Upper lobe of right lung (tissue), 1 donor: ENCODE data around the gene PIK3R6. TPM values are rescaled to one million over a fixed set of nuclear protein-coding genes. Genes with fewer than 3 reads are reported as not detected.
"Not testable (repeated sequence)": the region's sequence is repeated elsewhere in the genome, so short reads cannot be mapped to it uniquely, and the experiment has no call there.

Source experiments
- ATAC-seq: fragments of 200-7000 bp; cut with Tn5 transposase; one replicate; pipeline ENCODE4 v1.9.1; 2020; ENCODE audit warnings: mild to moderate bottlenecking, moderate library complexity
- DNase-seq: peaks from one replicate; pipeline ENCODE4 v3.0.0-alpha.2; 2020
- H3K27ac ChIP-seq: fragments of 200-600 bp; one replicate; pipeline ENCODE4 v1.8.0; 2022
- H3K27me3 ChIP-seq: fragments of 200-600 bp; one replicate; pipeline ENCODE4 v1.8.0; 2022; ENCODE audit warnings: mild to moderate bottlenecking
- H3K36me3 ChIP-seq: fragments of 200-600 bp; one replicate; pipeline ENCODE4 v1.8.0; 2022
- H3K4me1 ChIP-seq: fragments of 200-600 bp; one replicate; pipeline ENCODE4 v1.8.0; 2022
- H3K4me3 ChIP-seq: fragments of 200-600 bp; one replicate; pipeline ENCODE4 v1.8.0; 2022; ENCODE audit warnings: mild to moderate bottlenecking
- H3K9me3 ChIP-seq: fragments of 200-600 bp; one replicate; pipeline ENCODE4 v1.8.0; 2022
- intact Hi-C: fragments of 100-400 bp; cut with DNase I; formaldehyde crosslinking; loops from one replicate; pipeline ENCODE4 v1.11.0; 2022
- total RNA-seq: library from RNA; stranded (reverse); fragmentation: NEBNext Ultra II Directional; extraction: Animal tissue kit (Norgen Biotek cat#: 25700); gene quantifications from one replicate; pipeline ENCODE4 v1.2.1, GENCODE V29; 2021
- TF ChIP-seq, protein P1 (sequence below): fragments of 200-600 bp; IDR thresholded peaks from one replicate; pipeline ENCODE4 v1.8.0; 2022; ENCODE audit warnings: antibody characterized with exemption
- donor health status: DM: no; HTN: yes; CAD: no; lungs with severe emphysema.

PIK3R6 gene
- total RNA-seq, 1 donor from 2014 or later = 2.7 TPM

GRCh38 chr17:8859027-8859803 is 8.3 kb downstream of the PIK3R6 start:
- intact Hi-C loops = no loop called here
- no peaks in the 10 kb centered on the region for H3K4me1 ChIP-seq
- DNase-seq = peak; percentile 78
- TF ChIP-seq, protein P1, sequence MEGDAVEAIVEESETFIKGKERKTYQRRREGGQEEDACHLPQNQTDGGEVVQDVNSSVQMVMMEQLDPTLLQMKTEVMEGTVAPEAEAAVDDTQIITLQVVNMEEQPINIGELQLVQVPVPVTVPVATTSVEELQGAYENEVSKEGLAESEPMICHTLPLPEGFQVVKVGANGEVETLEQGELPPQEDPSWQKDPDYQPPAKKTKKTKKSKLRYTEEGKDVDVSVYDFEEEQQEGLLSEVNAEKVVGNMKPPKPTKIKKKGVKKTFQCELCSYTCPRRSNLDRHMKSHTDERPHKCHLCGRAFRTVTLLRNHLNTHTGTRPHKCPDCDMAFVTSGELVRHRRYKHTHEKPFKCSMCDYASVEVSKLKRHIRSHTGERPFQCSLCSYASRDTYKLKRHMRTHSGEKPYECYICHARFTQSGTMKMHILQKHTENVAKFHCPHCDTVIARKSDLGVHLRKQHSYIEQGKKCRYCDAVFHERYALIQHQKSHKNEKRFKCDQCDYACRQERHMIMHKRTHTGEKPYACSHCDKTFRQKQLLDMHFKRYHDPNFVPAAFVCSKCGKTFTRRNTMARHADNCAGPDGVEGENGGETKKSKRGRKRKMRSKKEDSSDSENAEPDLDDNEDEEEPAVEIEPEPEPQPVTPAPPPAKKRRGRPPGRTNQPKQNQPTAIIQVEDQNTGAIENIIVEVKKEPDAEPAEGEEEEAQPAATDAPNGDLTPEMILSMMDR = no peak
- H3K9me3 ChIP-seq = no peaks in the 10 kb centered on the region
- H3K36me3 ChIP-seq = no peaks in the 10 kb centered on the region
- H3K27me3 ChIP-seq = peaks cover 11% of the 10 kb centered on the region
- H3K4me3 ChIP-seq = no peak overlapping the region
- H3K27ac ChIP-seq = no peak overlapping the region
- peak; percentile 82 for ATAC-seq

GRCh38 chr17:8857919-8858318 is 9.6 kb downstream of the PIK3R6 start:
- Histone ChIP-seq H3K4me1 (no peaks in the 10 kb centered on the region), H3K9me3 (no peaks in the 10 kb centered on the region), H3K27ac (no peak overlapping the region), H3K36me3 (no peaks in the 10 kb centered on the region), H3K4me3 (no peak overlapping the region), H3K27me3 (peaks cover 11% of the 10 kb centered on the region)
- no peak for DNase-seq
- ATAC-seq = no peak
- TF ChIP-seq, protein P1 = no peak
- intact Hi-C loops = no loop called here

DNA sequence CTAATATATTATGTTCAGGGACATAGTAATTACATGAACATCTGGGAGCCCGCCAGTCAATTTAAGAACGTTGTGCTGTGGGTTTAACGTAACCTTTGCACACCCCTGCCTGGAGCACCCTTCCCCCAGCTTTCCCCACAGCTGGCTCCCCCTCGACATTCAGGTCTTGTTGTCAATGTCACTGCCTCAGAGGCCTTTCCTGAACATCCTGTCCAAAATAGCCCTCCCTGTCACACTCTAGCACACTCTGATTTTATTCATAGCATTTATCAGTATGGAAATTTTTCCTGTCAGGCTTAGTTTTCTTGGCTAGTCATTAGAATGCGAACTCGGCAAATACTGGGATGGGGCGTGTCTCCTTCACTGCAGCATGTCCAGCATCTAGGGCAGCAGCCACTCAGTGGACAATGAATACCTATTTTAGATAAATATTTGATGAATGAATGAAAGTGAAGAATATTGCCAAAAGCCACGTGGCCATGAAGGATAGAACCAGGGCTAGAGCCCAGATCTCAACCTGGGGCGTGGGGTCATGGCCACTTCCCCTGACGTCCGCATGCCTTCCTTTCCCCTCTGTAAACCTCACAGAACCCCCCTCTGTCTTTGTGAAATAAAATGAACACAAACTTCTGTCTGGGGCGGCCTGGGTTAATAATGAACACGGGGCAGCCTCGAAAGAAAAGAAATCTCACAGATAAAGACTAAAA is 10.5 kb downstream of the PIK3R6 start:
- no peak for DNase-seq
- Histone ChIP-seq H3K36me3 (no peaks in the 10 kb centered on the region), H3K4me1 (no peaks in the 10 kb centered on the region), H3K27me3 (peaks cover 14% of the 10 kb centered on the region), H3K4me3 (no peak overlapping the region), H3K27ac (no peak overlapping the region), H3K9me3 (no peaks in the 10 kb centered on the region)
- no peak for ATAC-seq
- TF ChIP-seq, protein P1 = no peak
- intact Hi-C loops = no loop called here

GRCh38 chr17:8856205-8856603 is 11.3 kb downstream of the PIK3R6 start:
- intact Hi-C loops, DNase-seq, H3K4me1 ChIP-seq, H3K36me3 ChIP-seq, H3K4me3 ChIP-seq, H3K27ac ChIP-seq, H3K9me3 ChIP-seq, ATAC-seq: not testable (repeated sequence)
- H3K27me3 ChIP-seq = peaks cover 16% of the 10 kb centered on the region

- DNase-seq = no peak
- no peak overlapping the region for H3K4me3 ChIP-seq
- intact Hi-C loops = no loop called here
- H3K4me1 ChIP-seq = no peaks in the 10 kb centered on the region
- H3K27me3 ChIP-seq = peaks cover 16% of the 10 kb centered on the region
- H3K27ac ChIP-seq = no peak overlapping the region
- H3K36me3 ChIP-seq = no peaks in the 10 kb centered on the region
- TF ChIP-seq, protein P1 = no peak
- no peaks in the 10 kb centered on the region for H3K9me3 ChIP-seq
- ATAC-seq = no peak
Measured at GRCh38 chr17:8855477-8856204, 11.8 kb downstream of the PIK3R6 start.

DNA sequence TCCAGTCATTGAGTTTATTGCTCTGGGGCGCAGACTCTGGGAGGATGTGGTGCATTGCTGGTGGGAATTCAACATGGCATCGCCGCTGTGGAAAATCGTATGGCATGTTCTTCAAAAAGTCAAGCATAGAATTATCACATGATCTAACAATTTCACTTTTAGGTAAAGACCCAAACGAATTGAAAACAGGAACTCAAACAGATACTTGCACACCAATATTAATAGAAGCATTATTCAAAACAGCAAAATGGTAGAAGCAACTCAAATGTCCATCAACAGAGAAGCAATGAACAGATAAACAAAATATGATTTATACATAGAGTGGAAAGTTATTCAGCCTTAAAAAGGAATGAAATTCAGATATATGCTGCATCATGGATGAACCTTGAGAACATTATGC is 15.9 kb downstream of the PIK3R6 start:
- TF ChIP-seq, protein P1 = no peak
- Histone ChIP-seq H3K27ac (no peak overlapping the region), H3K9me3 (no peaks in the 10 kb centered on the region), H3K36me3 (no peaks in the 10 kb centered on the region), H3K4me3 (no peak overlapping the region), H3K4me1 (no peaks in the 10 kb centered on the region), H3K27me3 (peaks cover 16% of the 10 kb centered on the region)
- intact Hi-C loops = no loop called here
- no peak for ATAC-seq
- no peak for DNase-seq
